ENCODE results near the gene TMEM238L. TPM values are rescaled to one million over a fixed set of nuclear protein-coding genes. Genes with fewer than 3 reads are reported as not detected.

The TMEM238L gene
- total RNA-seq, 1 experiment from 2014 or later, result not detected

GRCh38 chr17:10761281-10761680, 42.6 kb downstream of the TMEM238L start:
- no peak for DNase-seq
- H3K9me3 ChIP-seq, result peaks cover under 1% of the 10 kb centered on the region; the same call in 1 of the 2 replicates
- no peak overlapping the region for H3K4me3 ChIP-seq
- H3K36me3 ChIP-seq, result no peaks in the 10 kb centered on the region
- no peaks in the 10 kb centered on the region for H3K27me3 ChIP-seq

DNA sequence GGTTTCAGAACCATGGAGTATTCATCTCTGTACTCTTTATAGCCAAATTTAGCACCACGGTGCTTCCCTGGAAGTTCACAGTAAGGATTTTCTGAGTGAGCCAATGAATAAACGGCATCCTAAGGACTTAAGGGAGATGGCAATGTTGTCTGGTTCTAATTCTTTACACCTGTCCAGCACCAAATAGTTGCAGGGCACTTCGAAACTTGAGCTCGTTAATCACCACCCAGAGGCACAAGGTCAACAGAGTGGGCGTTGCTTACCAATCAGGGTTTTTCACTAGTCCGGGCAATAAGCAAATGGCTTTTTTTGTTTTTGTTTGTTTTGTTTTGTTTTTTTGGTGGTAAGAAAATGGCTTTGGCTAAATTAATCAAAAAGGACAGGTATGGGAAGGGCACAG, 45.8 kb downstream of the TMEM238L start:
- DNase-seq, result no peak
- Histone ChIP-seq H3K4me3 (no peak overlapping the region), H3K27me3 (no peaks in the 10 kb centered on the region), H3K9me3 (no peaks in the 10 kb centered on the region), H3K36me3 (no peaks in the 10 kb centered on the region)

DNA sequence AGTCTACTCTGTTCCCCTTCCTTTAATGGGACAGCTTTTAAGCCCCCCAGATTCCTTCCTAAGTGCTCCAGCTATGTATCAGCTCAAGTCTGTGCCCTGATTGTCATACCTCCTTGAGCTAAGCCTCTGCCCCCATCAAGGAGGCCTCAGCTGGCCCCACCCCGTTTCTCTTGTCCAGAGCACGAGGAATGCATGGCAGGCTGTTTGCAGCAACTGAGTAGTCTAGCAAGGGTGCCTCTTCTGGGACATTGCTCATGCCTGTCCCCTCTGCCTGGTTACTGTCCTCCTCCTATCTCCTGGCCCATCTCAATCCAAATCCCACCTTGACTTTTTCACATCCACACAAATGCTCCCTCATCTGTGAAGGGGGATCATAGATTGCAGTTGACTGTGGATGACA, 46.3 kb downstream of the TMEM238L start:
- H3K36me3 ChIP-seq, result no peaks in the 10 kb centered on the region
- no peak for DNase-seq
- H3K4me3 ChIP-seq, result no peak overlapping the region
- no peaks in the 10 kb centered on the region for H3K9me3 ChIP-seq
- no peaks in the 10 kb centered on the region for H3K27me3 ChIP-seq

- no peak for DNase-seq
- Histone ChIP-seq H3K4me3 (no peak overlapping the region), H3K9me3 (no peaks in the 10 kb centered on the region), H3K36me3 (no peaks in the 10 kb centered on the region), H3K27me3 (no peaks in the 10 kb centered on the region)
These were observed 46.8 kb downstream of the TMEM238L start for GRCh38 chr17:10757067-10757466.

GRCh38 chr17:10756619-10757018, 47.3 kb downstream of the TMEM238L start:
- Histone ChIP-seq H3K9me3 (no peaks in the 10 kb centered on the region), H3K4me3 (no peak overlapping the region), H3K27me3 (no peaks in the 10 kb centered on the region), H3K36me3 (no peaks in the 10 kb centered on the region)
- DNase-seq, result no peak

GRCh38 chr17:10756185-10756584, 47.7 kb downstream of the TMEM238L start:
- H3K4me3 ChIP-seq, result no peak overlapping the region
- H3K36me3 ChIP-seq, result no peaks in the 10 kb centered on the region
- DNase-seq, result no peak
- H3K27me3 ChIP-seq, result no peaks in the 10 kb centered on the region
- H3K9me3 ChIP-seq, result no peaks in the 10 kb centered on the region

GRCh38 chr17:10755592-10756127, 48.2 kb downstream of the TMEM238L start:
- H3K36me3 ChIP-seq, result no peaks in the 10 kb centered on the region
- DNase-seq, result no peak

DNA sequence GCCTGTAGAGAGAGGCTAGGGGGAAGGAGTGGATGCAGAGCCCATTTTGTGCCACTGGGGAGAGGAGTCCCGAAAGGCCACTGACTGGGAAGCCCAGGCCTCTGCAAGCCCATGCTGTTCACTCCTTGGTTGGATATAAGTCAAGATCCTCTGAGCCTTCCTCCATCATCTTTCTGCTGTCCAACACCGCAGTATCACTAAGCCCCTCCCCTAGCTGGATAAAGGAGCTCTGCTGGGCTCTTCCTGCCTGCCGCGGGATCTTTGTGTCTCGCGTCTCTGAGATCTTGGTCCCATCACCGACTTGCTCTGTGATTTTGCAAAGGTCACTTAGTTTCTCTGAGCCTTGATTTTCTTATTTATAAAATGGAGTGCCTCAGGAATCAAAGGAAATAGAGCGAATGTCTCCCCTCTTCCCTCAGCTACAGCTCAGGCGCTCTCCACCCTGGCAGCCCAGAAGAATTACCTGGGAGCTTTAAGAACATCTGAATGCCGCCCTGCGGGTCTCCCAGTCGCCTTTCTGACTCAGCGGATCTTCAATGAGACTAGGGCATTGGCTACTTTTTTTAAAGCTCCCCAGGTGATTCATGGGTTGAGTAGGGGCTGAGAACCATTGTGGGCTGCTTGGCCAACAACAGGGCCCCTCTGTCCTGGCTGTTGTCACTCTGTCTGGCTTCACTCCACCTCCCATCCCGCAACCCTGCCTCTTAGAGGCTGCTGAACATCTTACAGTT, 48.9 kb downstream of the TMEM238L start:
- Histone ChIP-seq H3K9me3 (no peaks in the 10 kb centered on the region), H3K27me3 (no peaks in the 10 kb centered on the region), H3K4me3 (no peak overlapping the region), H3K36me3 (no peaks in the 10 kb centered on the region)
- DNase-seq, result no peak

More at GRCh38 chr17:10755592-10756127, 48.2 kb downstream of the TMEM238L start:
- Histone ChIP-seq H3K27me3 (no peaks in the 10 kb centered on the region), H3K4me3 (no peak overlapping the region), H3K9me3 (no peaks in the 10 kb centered on the region)

DNA sequence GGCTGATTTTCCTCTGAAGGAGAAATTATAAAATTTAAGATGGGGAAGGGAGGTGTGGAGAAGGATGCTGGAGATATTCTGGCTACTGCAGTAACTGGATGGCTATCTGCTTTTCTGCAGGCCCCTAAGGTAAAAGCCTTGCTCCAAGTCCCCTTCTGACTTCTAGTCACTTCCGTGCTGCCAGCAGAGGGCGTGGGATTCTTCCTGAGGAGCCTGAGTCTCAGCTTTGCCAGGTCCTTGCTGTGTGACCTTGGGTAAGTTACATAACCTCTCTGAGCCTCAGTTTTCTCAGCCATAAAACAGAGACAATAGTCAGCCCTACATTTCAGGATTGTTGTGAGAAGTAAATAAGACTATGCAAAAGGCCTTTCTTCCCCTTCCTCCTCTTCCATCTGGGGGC, 49.8 kb downstream of the TMEM238L start:
- Histone ChIP-seq H3K36me3 (no peaks in the 10 kb centered on the region), H3K27me3 (no peaks in the 10 kb centered on the region), H3K4me3 (no peak overlapping the region), H3K9me3 (no peaks in the 10 kb centered on the region)
- peak; percentile 38 for DNase-seq

DNA sequence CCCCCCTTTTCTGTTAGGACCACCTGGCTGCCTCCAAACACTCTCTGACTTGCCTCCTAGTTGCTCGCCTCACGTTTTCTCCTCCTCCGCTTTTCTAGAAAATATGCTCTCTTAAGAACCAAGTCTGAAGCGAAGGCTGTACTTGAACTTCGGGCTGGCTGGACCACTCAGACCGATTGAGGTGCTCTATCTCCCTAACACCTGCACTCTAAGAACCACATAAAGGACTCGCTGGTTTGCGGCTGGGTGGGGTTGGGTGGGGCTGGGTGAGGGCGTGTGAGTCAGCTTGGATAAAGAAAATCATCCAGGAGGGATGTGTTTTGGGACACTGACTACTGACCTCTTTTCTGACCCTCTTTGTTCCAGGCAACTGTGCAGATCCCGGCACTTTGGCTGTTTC, 51.2 kb downstream of the TMEM238L start:
- H3K36me3 ChIP-seq, result no peaks in the 10 kb centered on the region
- no peaks in the 10 kb centered on the region for H3K27me3 ChIP-seq
- no peaks in the 10 kb centered on the region for H3K9me3 ChIP-seq
- H3K4me3 ChIP-seq, result no peak overlapping the region
- no peak for DNase-seq

DNA sequence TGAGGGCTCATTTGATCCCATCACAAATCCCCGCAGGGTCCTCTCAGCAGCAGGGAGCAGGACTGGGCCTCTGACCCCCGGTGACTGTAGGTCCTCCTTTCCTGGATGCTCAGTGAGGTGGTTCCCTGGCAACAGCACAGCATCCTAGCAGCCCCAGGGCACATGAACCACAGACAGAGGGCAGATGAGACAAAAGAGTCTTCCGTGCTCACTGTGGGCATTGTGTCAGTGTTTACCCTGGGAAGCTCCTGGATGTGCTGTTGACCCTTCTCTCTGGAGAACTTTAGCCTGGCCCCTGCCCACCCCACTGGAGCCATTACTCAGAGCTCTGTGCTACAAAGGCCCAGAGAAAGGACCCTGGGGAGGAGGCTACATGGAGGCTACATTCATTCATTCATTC, 52.3 kb downstream of the TMEM238L start:
- DNase-seq, result no peak
- Histone ChIP-seq H3K9me3 (no peaks in the 10 kb centered on the region), H3K27me3 (no peaks in the 10 kb centered on the region), H3K36me3 (no peaks in the 10 kb centered on the region), H3K4me3 (no peak overlapping the region)

GRCh38 chr17:10750210-10750609, 53.7 kb downstream of the TMEM238L start:
- Histone ChIP-seq H3K36me3 (no peaks in the 10 kb centered on the region), H3K4me3 (no peak overlapping the region), H3K27me3 (no peaks in the 10 kb centered on the region), H3K9me3 (no peaks in the 10 kb centered on the region)
- DNase-seq, result no peak

DNA sequence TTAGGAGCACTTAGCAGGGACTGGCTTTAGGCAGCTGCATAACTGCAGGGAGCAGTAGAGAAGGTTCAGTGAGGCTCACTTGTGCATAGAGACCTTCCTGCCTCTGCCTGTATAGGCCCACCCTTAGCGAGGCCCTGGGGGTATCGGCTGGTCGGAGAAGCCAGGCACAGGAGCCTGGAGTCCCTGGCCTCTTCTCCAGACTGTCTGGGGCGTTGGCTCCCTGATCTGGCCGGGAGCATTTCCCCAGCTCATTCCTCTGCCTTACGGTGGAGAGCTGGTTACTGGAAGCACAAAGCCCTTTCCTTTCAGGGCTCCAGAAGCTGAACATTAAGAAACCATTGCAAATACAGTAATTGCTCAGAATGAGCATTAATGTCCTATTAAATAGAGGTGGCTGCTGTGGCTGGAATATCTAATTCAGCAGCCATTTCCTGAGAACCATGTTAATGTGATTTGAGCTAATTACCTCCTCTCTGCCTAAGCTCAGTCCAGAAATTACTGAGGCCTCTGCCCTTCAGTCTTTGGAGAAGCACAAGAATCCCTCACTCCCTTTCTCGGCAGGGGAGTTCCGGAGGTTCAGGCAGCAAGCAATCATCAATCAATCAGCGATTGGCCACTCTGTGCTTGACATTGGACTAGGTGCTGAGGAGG, 55.2 kb downstream of the TMEM238L start:
- Histone ChIP-seq H3K36me3 (no peaks in the 10 kb centered on the region), H3K4me3 (no peak overlapping the region), H3K9me3 (no peaks in the 10 kb centered on the region), H3K27me3 (no peaks in the 10 kb centered on the region)
- DNase-seq, result no peak

DNA sequence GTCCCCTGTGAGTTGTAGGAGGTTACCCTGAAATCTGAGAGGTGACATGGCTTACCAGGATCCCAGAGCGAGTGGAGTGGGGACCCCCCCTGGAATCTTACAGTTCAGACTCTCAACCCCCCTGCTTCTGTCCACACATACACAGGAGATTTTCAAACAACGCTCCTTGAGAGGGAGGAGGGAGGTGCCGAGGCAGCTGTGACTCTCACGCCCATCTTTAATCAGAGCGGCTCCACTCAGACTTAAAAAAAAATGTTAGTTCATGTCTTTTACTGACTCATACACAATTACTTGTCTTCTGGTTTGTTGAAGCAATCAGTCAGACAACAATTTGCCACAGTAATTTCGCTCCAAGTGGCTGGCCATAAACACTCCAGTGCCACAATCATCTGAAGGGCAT, 58.7 kb downstream of the TMEM238L start:
- Histone ChIP-seq H3K9me3 (no peaks in the 10 kb centered on the region), H3K27me3 (no peaks in the 10 kb centered on the region), H3K36me3 (no peaks in the 10 kb centered on the region), H3K4me3 (no peak overlapping the region)
- peak; percentile 28 for DNase-seq

Other genes starting within 250 kb of the TMEM238L start
- 0.02 and 1.2 TPM in 2 replicates for gene MYH3, start 146.8 kb downstream of the TMEM238L start, total RNA-seq (2014; rRNA removed; shearing (Covaris generic); ENCODE audit: low replicate concordance)
- gene SCO1, start 106.6 kb downstream of the TMEM238L start, total RNA-seq (2014; rRNA removed; shearing (Covaris generic); ENCODE audit: low replicate concordance), result 40.4 and 44.7 TPM in 2 replicates
- 5.3 and 12.5 TPM in 2 replicates for gene ADPRM, start 106.5 kb downstream of the TMEM238L start, total RNA-seq (2014; rRNA removed; shearing (Covaris generic); ENCODE audit: low replicate concordance)
- gene TMEM220, start 74.1 kb downstream of the TMEM238L start, total RNA-seq (2014; rRNA removed; shearing (Covaris generic); ENCODE audit: low replicate concordance), result 0.57 and 2.4 TPM in 2 replicates
- not detected in 2 replicates for gene PIRT, start 34.0 kb upstream of the TMEM238L start, total RNA-seq (2014; rRNA removed; shearing (Covaris generic); ENCODE audit: low replicate concordance)

Measured in MG63 (cell line).